CD4-positive, CD25-positive, alpha-beta regulatory T cell (primary cell): ENCODE data around the gene PROB1. TPM values are rescaled to one million over a fixed set of nuclear protein-coding genes. Genes with fewer than 3 reads are reported as not detected.

ENCODE experiments used
- ATAC-seq, 2 donors: fragments of 150-1000 bp; cut with Tn5 transposase; one replicate each; pipeline ENCODE4 v1.10.0; 2021; ENCODE audit warnings: low read depth in 2 of 2, moderate number of reproducible peaks in 2 of 2, moderate library complexity in 1 of 2
- DNase-seq, 3 donors: peaks; one replicate each; pipeline versions ENCODE4 v3.0.0 to v3.0.0-alpha.2; 2012 to 2022; ENCODE audit warnings: mixed read lengths in 1 of 3
- H3K27ac ChIP-seq: one replicate; pipeline ENCODE4 v1.7.0; 2013; ENCODE audit warnings: mild to moderate bottlenecking, low read length; ENCODE audit not compliant: insufficient read depth, poor library complexity, severe bottlenecking
- H3K27me3 ChIP-seq: one replicate; pipeline ENCODE4 v1.7.0; 2013; ENCODE audit warnings: low read length; ENCODE audit not compliant: control insufficient read depth, insufficient read depth
- H3K36me3 ChIP-seq: one replicate; pipeline ENCODE4 v1.7.0; 2013; ENCODE audit warnings: mild to moderate bottlenecking, low read length, moderate library complexity; ENCODE audit not compliant: control insufficient read depth, insufficient read depth
- H3K4me1 ChIP-seq: 2 replicates; pipeline ENCODE4 v1.7.0; 2013; ENCODE audit warnings: mild to moderate bottlenecking, low read length; ENCODE audit not compliant: insufficient read depth, control insufficient read depth, poor library complexity, severe bottlenecking
- H3K4me3 ChIP-seq: one replicate; pipeline ENCODE4 v1.7.0; 2013; ENCODE audit warnings: low read depth, mild to moderate bottlenecking, low read length, moderate library complexity
- H3K9me3 ChIP-seq, 2 experiments: 1 replicate in 1 of 2; 2 replicates in 1 of 2; pipeline ENCODE4 v1.7.0; 2013; ENCODE audit warnings: low read length in 2 of 2, mild to moderate bottlenecking in 1 of 2, moderate library complexity in 1 of 2; ENCODE audit not compliant: control insufficient read depth in 2 of 2
- H3K27ac Mint-ChIP-seq, 3 donors: one replicate each; pipeline ENCODE4 v1.8.0; 2020 to 2022; ENCODE audit warnings: mild to moderate bottlenecking in 3 of 3, mixed read lengths in 3 of 3, moderate library complexity in 2 of 3
- H3K27me3 Mint-ChIP-seq: one replicate; pipeline ENCODE4 v1.8.0; 2022; ENCODE audit warnings: mild to moderate bottlenecking, mixed read lengths
- H3K36me3 Mint-ChIP-seq: one replicate; pipeline ENCODE4 v1.8.0; 2020; ENCODE audit warnings: mixed read lengths
- H3K4me1 Mint-ChIP-seq, 4 donors: one replicate each; pipeline ENCODE4 v1.8.0; 2020 to 2022; ENCODE audit warnings: mixed read lengths in 4 of 4, mild to moderate bottlenecking in 1 of 4
- H3K4me3 Mint-ChIP-seq, 4 donors: one replicate each; pipeline ENCODE4 v1.8.0; 2020 to 2022; ENCODE audit warnings: mild to moderate bottlenecking in 4 of 4, mixed read lengths in 4 of 4, moderate library complexity in 3 of 4
- H3K9me3 Mint-ChIP-seq, 7 donors: one replicate each; pipeline ENCODE4 v1.8.0; 2020 to 2022; ENCODE audit warnings: mixed read lengths in 7 of 7, mild to moderate bottlenecking in 3 of 7, moderate library complexity in 2 of 7
- polyA plus RNA-seq, 4 donors: library from polyadenylated mRNA; unstranded; fragments of 300-500 nt; fragmentation: Illumina TruSeq; gene quantifications; one replicate each; pipeline ENCODE4 v1.2.3, GENCODE V29; 2021
- total RNA-seq: library from RNA; stranded (reverse); gene quantifications from one replicate; pipeline ENCODE4 v1.2.3, GENCODE V29; 2022

The PROB1 gene
- total and polyA plus RNA-seq, 5 donors from 2014 or later = 0.25 to 1.2 (median 0.67) TPM

GRCh38 chr5:139403418-139403786 lies 8.5 kb upstream of the PROB1 start:
- ATAC-seq (no peak), DNase-seq (no peak)
- H3K9me3 ChIP-seq = no peaks in the 10 kb centered on the region
- peaks cover 16 to 34% (median 26%) of the 10 kb centered on the region in 4 donors for H3K4me1 Mint-ChIP-seq
- peak overlapping the region; percentile 94 for H3K27ac ChIP-seq
- peaks cover 17% of the 10 kb centered on the region for H3K4me1 ChIP-seq
- H3K27me3 ChIP-seq = no peaks in the 10 kb centered on the region
- no peaks in the 10 kb centered on the region for H3K36me3 Mint-ChIP-seq
- H3K27ac Mint-ChIP-seq = peak overlapping the region; percentile 99 to 100 (median 99)
- H3K9me3 Mint-ChIP-seq = no peaks in the 10 kb centered on the region
- H3K27me3 Mint-ChIP-seq = no peaks in the 10 kb centered on the region
- H3K4me3 Mint-ChIP-seq = peak overlapping the region; percentile 90 to 99 (median 95)
- H3K36me3 ChIP-seq = no peaks in the 10 kb centered on the region
- peak overlapping the region; percentile 81 for H3K4me3 ChIP-seq

DNA sequence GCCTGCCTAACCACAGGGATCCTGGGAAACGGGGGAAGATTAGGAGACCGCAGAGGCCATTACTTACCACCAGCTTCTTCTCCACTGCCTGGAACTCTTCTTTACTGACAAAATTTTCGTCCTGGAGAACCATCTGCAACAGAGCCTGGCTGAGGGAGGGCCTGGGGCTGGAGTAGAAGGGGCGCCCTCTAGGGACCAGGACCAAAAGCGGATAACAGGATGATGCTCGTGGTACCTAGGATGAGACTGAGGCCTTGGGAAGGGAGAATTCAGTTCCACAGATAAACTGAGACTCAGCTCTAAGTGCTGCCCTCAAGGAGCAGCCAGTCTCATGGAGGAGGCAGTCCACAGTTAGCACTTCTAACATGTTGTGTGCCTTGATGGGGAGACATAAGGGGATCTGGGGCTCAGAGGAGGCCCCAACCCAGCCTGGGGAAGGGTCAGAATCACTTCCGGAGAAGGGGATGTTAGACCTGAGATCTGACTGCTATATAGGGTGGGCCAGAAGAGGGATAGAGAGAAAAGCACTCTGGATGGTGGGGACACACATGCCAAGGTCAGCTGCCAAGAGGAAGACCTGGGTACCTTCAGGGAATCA lies 7.8 kb upstream of the PROB1 start:
- Histone ChIP-seq H3K27ac (peak overlapping the region; percentile 94), H3K4me1 (peaks cover 17% of the 10 kb centered on the region)
- peaks cover 12 to 32% (median 24%) of the 10 kb centered on the region in 4 donors for H3K4me1 Mint-ChIP-seq

GRCh38 chr5:139401546-139401945 lies 6.6 kb upstream of the PROB1 start:
- Mint-ChIP-seq H3K9me3 (no peaks in the 10 kb centered on the region), H3K27ac (no peak overlapping the region), H3K4me3 (peak overlapping the region in 1 of 4 donors; percentile 55), H3K27me3 (peaks cover 4% of the 10 kb centered on the region), H3K36me3 (no peaks in the 10 kb centered on the region), H3K4me1 (peaks cover 8 to 30% (median 24%) of the 10 kb centered on the region in 4 donors)
- Histone ChIP-seq H3K4me3 (no peak overlapping the region), H3K9me3 (no peaks in the 10 kb centered on the region), H3K27me3 (no peaks in the 10 kb centered on the region), H3K36me3 (no peaks in the 10 kb centered on the region), H3K27ac (no peak overlapping the region), H3K4me1 (peaks cover 17% of the 10 kb centered on the region)
- ATAC-seq (no peak), DNase-seq (no peak)

More for the DNA sequence above, 7.8 kb upstream of the PROB1 start:
- H3K36me3 ChIP-seq = no peaks in the 10 kb centered on the region
- H3K27me3 Mint-ChIP-seq = no peaks in the 10 kb centered on the region
- peak overlapping the region; percentile 81 for H3K4me3 ChIP-seq
- ATAC-seq (no peak), DNase-seq (no peak)
- H3K9me3 Mint-ChIP-seq = no peaks in the 10 kb centered on the region
- H3K27ac Mint-ChIP-seq = peak overlapping the region; percentile 99 to 100 (median 99)
- no peaks in the 10 kb centered on the region for H3K36me3 Mint-ChIP-seq
- no peaks in the 10 kb centered on the region for H3K9me3 ChIP-seq
- peak overlapping the region; percentile 58 to 99 (median 92) for H3K4me3 Mint-ChIP-seq
- H3K27me3 ChIP-seq = no peaks in the 10 kb centered on the region

GRCh38 chr5:139399501-139400121 lies 4.7 kb upstream of the PROB1 start:
- H3K27me3 Mint-ChIP-seq = peaks cover 4% of the 10 kb centered on the region
- peak overlapping the region in 2 of 4 donors; percentile 32 to 45 for H3K4me3 Mint-ChIP-seq
- no peaks in the 10 kb centered on the region for H3K36me3 Mint-ChIP-seq
- ATAC-seq = no peak
- no peak overlapping the region for H3K27ac ChIP-seq
- no peaks in the 10 kb centered on the region for H3K9me3 ChIP-seq
- peaks cover 7 to 32% (median 24%) of the 10 kb centered on the region in 4 donors for H3K4me1 Mint-ChIP-seq
- peak overlapping the region in 1 of 3 donors; percentile 47 for H3K27ac Mint-ChIP-seq
- no peaks in the 10 kb centered on the region for H3K36me3 ChIP-seq
- no peaks in the 10 kb centered on the region for H3K27me3 ChIP-seq
- DNase-seq = no peak
- peaks cover 14% of the 10 kb centered on the region for H3K4me1 ChIP-seq
- no peak overlapping the region for H3K4me3 ChIP-seq
- H3K9me3 Mint-ChIP-seq = peaks cover 0 to 1% (median 0%) of the 10 kb centered on the region in 7 donors

DNA sequence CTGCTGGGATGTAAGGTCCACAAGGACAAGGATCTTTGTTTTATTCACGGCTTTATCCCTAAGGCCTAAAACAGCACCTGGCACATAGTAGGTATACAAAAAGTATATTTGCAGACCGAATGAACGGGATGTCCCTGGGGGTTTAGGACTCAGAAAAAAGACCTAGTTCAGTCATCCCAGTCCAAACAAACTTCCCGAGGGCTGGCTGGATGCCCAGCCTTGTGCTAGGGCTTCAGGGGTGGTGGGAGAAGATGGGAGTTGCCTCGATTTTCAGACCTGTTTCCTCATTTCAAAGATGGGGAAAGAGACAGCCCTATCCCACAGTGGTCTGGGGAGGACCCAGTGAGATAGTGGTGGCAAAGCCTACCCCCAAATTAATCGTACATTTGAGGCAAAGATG lies 3.0 kb upstream of the PROB1 start:
- Mint-ChIP-seq H3K9me3 (peaks cover 0 to 1% (median 0%) of the 10 kb centered on the region in 7 donors), H3K36me3 (no peaks in the 10 kb centered on the region), H3K27me3 (peaks cover 4% of the 10 kb centered on the region), H3K4me3 (no peak overlapping the region), H3K27ac (no peak overlapping the region), H3K4me1 (peaks cover 0 to 18% (median 13%) of the 10 kb centered on the region in 4 donors)
- no peak overlapping the region for H3K4me3 ChIP-seq
- no peaks in the 10 kb centered on the region for H3K27me3 ChIP-seq
- DNase-seq = no peak
- no peak overlapping the region for H3K27ac ChIP-seq
- peaks cover 17% of the 10 kb centered on the region for H3K4me1 ChIP-seq
- ATAC-seq = no peak
- no peaks in the 10 kb centered on the region for H3K9me3 ChIP-seq
- no peaks in the 10 kb centered on the region for H3K36me3 ChIP-seq

DNA sequence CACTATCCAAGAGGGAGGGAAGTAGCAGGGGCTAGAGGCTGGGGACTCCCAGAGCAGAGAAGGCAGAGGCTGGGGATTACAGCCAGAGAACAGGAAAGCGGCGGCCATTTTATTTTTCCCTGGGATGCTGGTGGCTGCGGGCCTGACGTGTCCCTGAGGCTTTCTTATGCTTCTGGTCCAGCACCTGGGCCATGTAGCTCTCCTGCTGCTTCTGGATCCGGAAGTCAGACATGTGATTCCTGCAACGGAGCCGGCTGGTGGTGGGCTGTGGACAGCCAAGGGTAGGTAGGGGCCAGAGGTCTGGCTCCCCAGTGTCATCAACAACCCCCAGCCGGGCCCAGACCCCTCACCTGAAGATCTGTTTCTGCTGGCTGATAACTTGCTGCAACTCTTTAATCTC lies 1.8 kb upstream of the PROB1 start:
- ATAC-seq (no peak), DNase-seq (no peak)
- Mint-ChIP-seq H3K36me3 (no peaks in the 10 kb centered on the region), H3K4me1 (peaks cover 0 to 20% (median 11%) of the 10 kb centered on the region in 4 donors), H3K27ac (no peak overlapping the region), H3K27me3 (peaks cover 4% of the 10 kb centered on the region), H3K4me3 (peak overlapping the region in 1 of 4 donors; percentile 52), H3K9me3 (peaks cover 0 to 2% (median 0%) of the 10 kb centered on the region in 7 donors)
- H3K27me3 ChIP-seq = no peaks in the 10 kb centered on the region
- H3K4me3 ChIP-seq = no peak overlapping the region
- H3K4me1 ChIP-seq = peaks cover 26% of the 10 kb centered on the region
- H3K9me3 ChIP-seq = no peaks in the 10 kb centered on the region
- H3K27ac ChIP-seq = no peak overlapping the region
- H3K36me3 ChIP-seq = no peaks in the 10 kb centered on the region

DNA sequence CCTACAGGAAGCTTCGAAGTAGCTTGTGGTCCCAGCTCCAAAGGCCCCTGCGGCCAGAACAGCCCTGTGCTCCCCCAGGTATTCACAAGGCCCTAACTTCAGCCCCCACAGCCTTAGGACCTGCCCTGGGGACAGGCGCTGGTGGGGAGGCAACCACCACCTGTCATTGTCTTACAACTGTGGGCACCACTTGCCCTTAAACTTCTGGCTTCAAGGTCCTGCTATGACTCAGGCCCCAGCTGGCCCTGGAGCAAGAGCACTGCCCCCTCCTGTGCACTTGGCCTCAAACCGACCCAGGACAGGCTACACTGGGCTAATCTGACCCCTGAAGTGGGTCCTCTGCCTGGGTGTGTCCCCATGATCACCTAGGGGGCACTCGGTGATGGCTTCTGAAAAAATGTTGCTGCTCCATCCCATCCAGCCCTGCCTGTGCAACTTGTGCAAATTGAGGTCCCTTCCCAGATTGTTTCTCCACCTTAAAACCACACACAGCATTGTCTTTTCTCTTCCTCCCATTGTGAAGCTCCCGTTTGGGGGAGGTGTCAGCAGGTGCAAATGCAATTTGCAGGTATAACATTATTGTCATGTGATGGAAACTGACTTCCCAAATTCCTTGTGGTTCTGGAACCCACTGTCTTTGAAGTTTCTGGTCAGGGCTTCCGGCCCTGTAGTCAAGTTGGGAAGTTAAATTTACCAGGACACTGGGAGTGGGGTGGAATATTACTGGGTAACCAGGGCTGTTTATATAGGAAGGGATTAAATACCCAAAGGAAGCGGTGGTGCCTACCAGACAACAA lies 1.1 kb upstream of the PROB1 start:
- Histone ChIP-seq H3K27ac (no peak overlapping the region), H3K9me3 (no peaks in the 10 kb centered on the region), H3K36me3 (no peaks in the 10 kb centered on the region), H3K27me3 (no peaks in the 10 kb centered on the region), H3K4me1 (peaks cover 33% of the 10 kb centered on the region), H3K4me3 (no peak overlapping the region)
- ATAC-seq = no peak
- H3K27me3 Mint-ChIP-seq = peaks cover 4% of the 10 kb centered on the region
- H3K4me3 Mint-ChIP-seq = peak overlapping the region; percentile 33 to 77 (median 55)
- H3K9me3 Mint-ChIP-seq = peaks cover 0 to 2% (median 0%) of the 10 kb centered on the region in 7 donors
- DNase-seq = no peak
- peak overlapping the region in 1 of 3 donors; percentile 53 for H3K27ac Mint-ChIP-seq
- no peaks in the 10 kb centered on the region for H3K36me3 Mint-ChIP-seq
- peaks cover 0 to 25% (median 17%) of the 10 kb centered on the region in 4 donors for H3K4me1 Mint-ChIP-seq
